Fibroblast of villous mesenchyme (primary cell): ENCODE data around the gene AZU1. TPM values are rescaled to one million over a fixed set of nuclear protein-coding genes. Genes with fewer than 3 reads are reported as not detected.
A peak's percentile ranks its signal among the peaks of the same experiment; 100 is the strongest.

Experiments
- DNase-seq: peaks from one replicate; pipeline ENCODE4 v3.0.0-alpha.2; 2010; ENCODE audit warnings: low read depth
- H3K4me3 ChIP-seq: 2 replicates; pipeline ENCODE4 v1.5.1; 2011; ENCODE audit warnings: low read depth, mild to moderate bottlenecking, low read length
- CTCF ChIP-seq: IDR thresholded peaks from 2 replicates; pipeline ENCODE4 v1.5.1; 2012; ENCODE audit warnings: low read depth, mild to moderate bottlenecking, low read length; ENCODE audit not compliant: insufficient read depth
- total RNA-seq: library from RNA; depleted of rRNA; stranded (reverse); fragments of >200 nt; gene quantifications from 2 replicates; pipeline ENCODE4 v1.2.3, GENCODE V29; 2012

The AZU1 gene
- total RNA-seq, 1 donor: not detected

- no peak for TF ChIP-seq CTCF
- H3K4me3 ChIP-seq: peak overlapping the region; percentile 56
- DNase-seq: no peak
These were observed 33.6 kb downstream of the AZU1 start for GRCh38 chr19:861141-861755.

- no peak overlapping the region for H3K4me3 ChIP-seq
- no peak for TF ChIP-seq CTCF
- no peak for DNase-seq
These were observed 34.3 kb downstream of the AZU1 start for GRCh38 chr19:861756-862580.

GRCh38 chr19:862581-863314, 35.1 kb downstream of the AZU1 start:
- no peak for TF ChIP-seq CTCF
- DNase-seq: peak; percentile 60
- H3K4me3 ChIP-seq: no peak overlapping the region

DNA sequence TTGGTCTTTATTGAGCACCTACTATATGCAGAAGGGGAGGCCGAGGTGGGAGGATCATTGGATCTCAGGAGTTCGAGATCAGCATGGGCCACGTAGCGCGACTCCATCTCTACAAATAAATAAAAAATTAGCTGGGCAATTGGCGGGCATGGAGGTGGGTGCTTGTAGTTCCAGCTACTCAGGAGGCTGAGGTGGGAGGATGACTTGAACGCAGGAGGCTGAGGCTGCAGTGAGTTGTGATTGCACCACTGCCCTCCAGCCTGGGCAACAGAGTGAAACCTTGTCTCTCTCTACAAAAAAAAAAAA, 35.6 kb downstream of the AZU1 start:
- DNase-seq: no peak
- TF ChIP-seq CTCF: no peak
- H3K4me3 ChIP-seq: no peak overlapping the region

DNA sequence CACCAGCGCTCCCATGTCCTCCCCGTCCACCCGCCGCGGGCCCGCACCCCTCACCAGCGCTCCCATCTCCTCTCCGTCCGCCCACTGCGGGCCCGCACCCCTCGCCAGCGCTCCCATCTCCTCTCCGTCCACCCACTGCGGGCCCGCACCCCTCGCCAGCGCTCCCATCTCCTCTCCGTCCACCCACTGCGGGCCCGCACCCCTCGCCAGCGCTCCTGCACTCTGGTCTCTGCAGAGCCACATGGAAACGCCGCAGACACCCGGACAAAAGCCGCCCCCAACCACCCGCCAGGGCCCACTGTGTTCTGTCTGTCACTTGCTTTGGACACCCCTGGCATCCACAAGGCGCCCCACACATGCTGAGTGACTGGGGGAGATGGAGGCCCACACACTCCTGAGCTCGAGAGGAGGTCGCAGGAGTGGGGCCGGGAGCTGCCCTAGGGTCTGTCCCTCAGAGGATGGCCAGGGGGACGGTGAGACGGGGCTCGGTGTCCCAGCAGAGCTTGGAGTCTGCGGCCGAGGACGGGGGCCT, 39.2 kb downstream of the AZU1 start:
- TF ChIP-seq CTCF: no peak

GRCh38 chr19:867301-867793, 39.7 kb downstream of the AZU1 start:
- no peak overlapping the region for H3K4me3 ChIP-seq
- no peak for TF ChIP-seq CTCF
- DNase-seq: no peak

More for the DNA sequence above, 39.2 kb downstream of the AZU1 start:
- DNase-seq: no peak
- H3K4me3 ChIP-seq: no peak overlapping the region
